Fibroblast of skin of scalp (primary cell): ENCODE measurements around the gene USP24.

Source experiments
- DNase-seq: peaks from one replicate; pipeline ENCODE4 v3.0.0-alpha.2; 2013

The USP24 gene

GRCh38 chr1:55195521-55196233, 19.5 kb downstream of the USP24 start:
- DNase-seq, result no peak

- no peak for DNase-seq
These were observed 20.3 kb downstream of the USP24 start for GRCh38 chr1:55194851-55195250.

- DNase-seq, result no peak
These were observed 23.1 kb downstream of the USP24 start for GRCh38 chr1:55192093-55192492.

- peak; percentile 68 for DNase-seq
These were observed 23.8 kb downstream of the USP24 start for GRCh38 chr1:55191219-55191952.

- DNase-seq, result no peak
These were observed 25.1 kb downstream of the USP24 start for GRCh38 chr1:55190109-55190508.

GRCh38 chr1:55188909-55189308, 26.3 kb downstream of the USP24 start:
- DNase-seq, result no peak

GRCh38 chr1:55185832-55186231, 29.3 kb downstream of the USP24 start:
- DNase-seq, result no peak

- DNase-seq, result no peak
These were observed 30.3 kb downstream of the USP24 start for GRCh38 chr1:55184859-55185258.

GRCh38 chr1:55181666-55182065, 33.5 kb downstream of the USP24 start:
- DNase-seq, result no peak

GRCh38 chr1:55180075-55180670, 35.0 kb downstream of the USP24 start:
- no peak for DNase-seq

GRCh38 chr1:55179177-55179835, 35.9 kb downstream of the USP24 start:
- DNase-seq, result peak; percentile 16

GRCh38 chr1:55172687-55173086, 42.5 kb downstream of the USP24 start:
- no peak for DNase-seq

- peak; percentile 42 for DNase-seq
These were observed 42.9 kb downstream of the USP24 start for GRCh38 chr1:55172272-55172671.

- DNase-seq, result no peak
These were observed 43.5 kb downstream of the USP24 start for GRCh38 chr1:55171694-55172093.

GRCh38 chr1:55170426-55170825, 44.7 kb downstream of the USP24 start:
- no peak for DNase-seq

- DNase-seq, result no peak
These were observed 46.0 kb downstream of the USP24 start for GRCh38 chr1:55169126-55169525.

- DNase-seq, result no peak
These were observed 46.8 kb downstream of the USP24 start for GRCh38 chr1:55168353-55168752.

GRCh38 chr1:55167224-55167871, 47.8 kb downstream of the USP24 start:
- no peak for DNase-seq

GRCh38 chr1:55164906-55165305, 50.3 kb downstream of the USP24 start:
- DNase-seq, result no peak

GRCh38 chr1:55159571-55159970, 55.6 kb downstream of the USP24 start:
- no peak for DNase-seq

- no peak for DNase-seq
These were observed 58.6 kb downstream of the USP24 start for GRCh38 chr1:55156608-55157007.

- DNase-seq, result peak; percentile 75
These were observed 59.1 kb downstream of the USP24 start for GRCh38 chr1:55156093-55156492.

- DNase-seq, result peak; percentile 38
These were observed 59.6 kb downstream of the USP24 start for GRCh38 chr1:55155522-55155921.
